Large intestine (tissue), 3 donors: ENCODE measurements around the gene TRIB2. TPM values are rescaled to one million over a fixed set of nuclear protein-coding genes. Genes with fewer than 3 reads are reported as not detected.

Source experiments
- DNase-seq, 2 donors: peaks; one replicate each; pipeline versions ENCODE4 v3.0.0 to v3.0.0-alpha.2; 2013
- H3K27ac ChIP-seq: one replicate; pipeline ENCODE4 v1.5.1; 2013; ENCODE audit warnings: low read length
- H3K27me3 ChIP-seq: 2 replicates; pipeline ENCODE4 v1.6.1; 2013; ENCODE audit warnings: low read length; ENCODE audit not compliant: control insufficient read depth, insufficient read depth
- H3K36me3 ChIP-seq: 2 replicates; pipeline ENCODE4 v1.6.1; 2013; ENCODE audit warnings: low read length; ENCODE audit not compliant: control insufficient read depth, insufficient read depth
- H3K4me1 ChIP-seq: one replicate; pipeline ENCODE4 v1.6.1; 2013; ENCODE audit warnings: low read length; ENCODE audit not compliant: control insufficient read depth, insufficient read depth
- H3K4me3 ChIP-seq: one replicate; pipeline ENCODE4 v1.5.1; 2013; ENCODE audit warnings: low read length
- H3K9me3 ChIP-seq: one replicate; pipeline ENCODE4 v1.6.1; 2013; ENCODE audit warnings: mild to moderate bottlenecking, low read depth, low read length, moderate library complexity; ENCODE audit not compliant: control insufficient read depth
- WGBS: methylation state at CpG from one replicate; pipeline ENCODE4 v1.1.5; 2013; ENCODE audit warnings: low lambda C conversion rate; ENCODE audit not compliant: insufficient coverage; 5-methylcytosine and 5-hydroxymethylcytosine counted together
- polyA plus RNA-seq: library from polyadenylated mRNA; unstranded; fragments of 120-200 nt; gene quantifications from one replicate; pipeline ENCODE4 v1.2.1, GENCODE V29; 2013

The TRIB2 gene
- polyA plus RNA-seq, 1 donor, result 26.7 TPM

- H3K36me3 ChIP-seq, result peaks cover 9% of the 10 kb centered on the region
- DNase-seq, result no peak
- peak overlapping the region; percentile 67 for H3K27ac ChIP-seq
- H3K4me1 ChIP-seq, result no peaks in the 10 kb centered on the region
- H3K27me3 ChIP-seq, result peaks cover 48% of the 10 kb centered on the region
- no peaks in the 10 kb centered on the region for H3K9me3 ChIP-seq
- H3K4me3 ChIP-seq, result peak overlapping the region; percentile 66
- WGBS, result 100% methylated on average over 1 of the region's 9 CpGs
Observed at GRCh38 chr2:12719400-12720277, 2.9 kb downstream of the TRIB2 start.

DNA sequence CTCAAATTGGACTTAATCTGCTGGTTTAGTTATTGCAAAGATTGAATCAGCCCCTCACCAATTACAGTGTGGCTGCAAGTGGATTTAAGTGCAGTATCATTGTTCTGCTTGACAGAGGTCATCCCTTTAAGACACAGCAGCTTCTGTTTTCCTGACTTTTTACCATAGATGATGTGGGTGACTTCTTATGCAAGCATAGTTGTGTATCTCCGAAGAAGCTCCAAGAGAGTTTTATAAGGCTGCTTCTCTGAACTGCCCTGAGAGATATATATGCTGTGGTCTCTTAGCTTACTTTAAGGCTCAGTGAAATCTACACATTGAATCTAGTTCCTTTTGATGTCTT lies 3.5 kb downstream of the TRIB2 start:
- peak overlapping the region; percentile 0 for H3K27ac ChIP-seq
- no CpG with 5 or more reads among the region's 1 CpG for WGBS

GRCh38 chr2:12720754-12721378 lies 4.1 kb downstream of the TRIB2 start:
- WGBS, result no CpG with 5 or more reads among the region's 2 CpGs
- no peaks in the 10 kb centered on the region for H3K4me1 ChIP-seq
- H3K9me3 ChIP-seq, result no peaks in the 10 kb centered on the region
- peaks cover 41% of the 10 kb centered on the region for H3K27me3 ChIP-seq
- H3K4me3 ChIP-seq, result peak overlapping the region; percentile 66
- H3K27ac ChIP-seq, result no peak overlapping the region
- no peak for DNase-seq
- H3K36me3 ChIP-seq, result peaks cover 13% of the 10 kb centered on the region

More for the DNA sequence above, 3.5 kb downstream of the TRIB2 start:
- Histone ChIP-seq H3K36me3 (peaks cover 13% of the 10 kb centered on the region), H3K9me3 (no peaks in the 10 kb centered on the region), H3K27me3 (peaks cover 47% of the 10 kb centered on the region), H3K4me1 (no peaks in the 10 kb centered on the region), H3K4me3 (peak overlapping the region; percentile 66)
- no peak for DNase-seq

DNA sequence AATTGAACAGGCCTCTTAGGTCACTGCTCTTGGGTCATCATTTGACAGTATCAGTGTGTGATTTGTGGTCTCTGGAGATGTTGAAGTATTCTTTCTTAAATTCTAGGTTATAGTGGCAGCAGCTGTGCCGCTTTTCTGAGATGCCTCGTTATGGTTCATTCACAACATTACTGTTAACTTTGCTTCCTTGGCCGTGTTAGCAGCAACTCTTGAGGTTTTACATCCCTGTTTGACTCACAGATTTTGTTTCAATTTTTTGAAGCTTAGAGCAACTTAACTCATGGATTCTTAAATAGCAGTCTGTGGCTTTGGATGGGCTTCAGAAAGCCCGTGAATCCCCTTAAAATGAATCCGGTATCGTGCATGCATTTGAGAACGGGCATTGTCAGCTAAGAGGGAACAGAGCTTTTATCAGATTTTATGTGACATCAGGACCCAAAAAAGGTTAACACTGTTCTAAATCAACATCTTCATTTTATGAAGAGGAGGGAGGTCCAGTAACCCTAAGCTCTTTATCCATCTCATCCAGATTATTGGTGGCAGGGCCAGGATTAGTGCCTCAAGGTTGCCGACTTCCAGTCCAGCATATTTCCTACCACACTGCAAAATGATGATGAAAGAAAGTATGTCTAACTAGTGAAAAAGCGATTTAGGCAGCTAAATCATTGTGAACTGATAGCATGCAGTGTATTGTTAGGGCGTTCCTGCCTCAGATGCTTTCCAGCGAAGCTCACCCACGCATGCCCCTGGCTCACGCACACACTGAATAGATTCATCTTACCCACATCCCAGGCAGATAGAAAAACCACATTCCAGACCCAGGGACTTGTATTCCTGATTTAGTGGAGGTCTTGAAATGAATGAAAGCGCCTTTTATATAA lies 5.1 kb downstream of the TRIB2 start:
- Histone ChIP-seq H3K36me3 (peaks cover 17% of the 10 kb centered on the region), H3K4me1 (no peaks in the 10 kb centered on the region), H3K27me3 (peaks cover 35% of the 10 kb centered on the region), H3K9me3 (no peaks in the 10 kb centered on the region), H3K27ac (no peak overlapping the region), H3K4me3 (peak overlapping the region; percentile 66)
- WGBS, result no CpG with 5 or more reads among the region's 14 CpGs
- no peak for DNase-seq

DNA sequence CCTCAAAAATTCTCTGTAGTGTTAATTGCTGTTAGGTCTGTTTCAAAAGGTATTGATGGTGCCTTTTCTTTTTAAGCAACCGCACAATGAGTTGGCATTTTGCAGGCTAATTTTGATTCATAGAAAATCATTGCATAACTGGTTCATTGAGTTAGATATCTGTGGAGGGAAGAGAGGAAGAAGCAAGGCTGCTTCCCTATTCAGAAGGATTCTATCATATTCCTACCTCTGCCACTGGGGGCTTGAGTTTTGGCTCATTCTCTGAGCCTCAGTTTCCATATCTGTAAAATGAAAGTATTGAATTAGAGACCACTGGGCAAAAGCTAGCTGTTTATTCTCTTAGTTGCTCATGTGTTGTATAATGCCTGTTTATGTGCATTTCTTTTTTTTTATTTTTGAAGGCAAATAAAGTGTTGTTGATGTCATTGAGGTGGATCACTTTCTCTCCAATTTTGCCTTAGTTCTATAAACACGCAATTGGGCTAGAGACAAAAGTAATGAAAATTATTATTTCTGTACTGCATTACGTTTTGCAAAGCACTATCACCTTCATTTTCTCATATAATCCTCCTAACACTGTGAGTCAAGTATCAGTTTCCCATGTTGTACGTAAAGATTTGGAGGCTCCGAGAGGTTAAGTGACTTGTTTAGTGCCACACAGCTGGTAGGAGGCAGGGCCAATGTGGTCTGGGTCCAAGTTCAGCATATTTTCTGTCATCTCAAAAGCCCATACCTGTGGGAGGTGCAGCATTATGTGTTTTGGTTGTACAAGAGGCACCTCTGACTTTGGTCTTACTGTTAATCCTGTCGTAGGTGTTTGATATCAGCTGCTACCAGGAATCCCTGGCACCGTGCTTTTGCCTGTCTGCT lies 5.9 kb downstream of the TRIB2 start:
- H3K27ac ChIP-seq, result no peak overlapping the region

GRCh38 chr2:12723736-12724463 lies 7.2 kb downstream of the TRIB2 start:
- no CpG with 5 or more reads among the region's 8 CpGs for WGBS
- H3K4me1 ChIP-seq, result peaks cover 5% of the 10 kb centered on the region
- no peaks in the 10 kb centered on the region for H3K9me3 ChIP-seq
- no peak for DNase-seq
- no peak overlapping the region for H3K4me3 ChIP-seq
- peaks cover 14% of the 10 kb centered on the region for H3K27me3 ChIP-seq
- H3K27ac ChIP-seq, result no peak overlapping the region
- H3K36me3 ChIP-seq, result peaks cover 27% of the 10 kb centered on the region

More for the DNA sequence above, 5.9 kb downstream of the TRIB2 start:
- peaks cover 22% of the 10 kb centered on the region for H3K36me3 ChIP-seq
- H3K4me1 ChIP-seq, result peaks cover 4% of the 10 kb centered on the region
- 80% methylated on average over 1 of the region's 7 CpGs for WGBS
- H3K9me3 ChIP-seq, result no peaks in the 10 kb centered on the region
- H3K4me3 ChIP-seq, result no peak overlapping the region
- DNase-seq, result no peak
- H3K27me3 ChIP-seq, result peaks cover 26% of the 10 kb centered on the region

DNA sequence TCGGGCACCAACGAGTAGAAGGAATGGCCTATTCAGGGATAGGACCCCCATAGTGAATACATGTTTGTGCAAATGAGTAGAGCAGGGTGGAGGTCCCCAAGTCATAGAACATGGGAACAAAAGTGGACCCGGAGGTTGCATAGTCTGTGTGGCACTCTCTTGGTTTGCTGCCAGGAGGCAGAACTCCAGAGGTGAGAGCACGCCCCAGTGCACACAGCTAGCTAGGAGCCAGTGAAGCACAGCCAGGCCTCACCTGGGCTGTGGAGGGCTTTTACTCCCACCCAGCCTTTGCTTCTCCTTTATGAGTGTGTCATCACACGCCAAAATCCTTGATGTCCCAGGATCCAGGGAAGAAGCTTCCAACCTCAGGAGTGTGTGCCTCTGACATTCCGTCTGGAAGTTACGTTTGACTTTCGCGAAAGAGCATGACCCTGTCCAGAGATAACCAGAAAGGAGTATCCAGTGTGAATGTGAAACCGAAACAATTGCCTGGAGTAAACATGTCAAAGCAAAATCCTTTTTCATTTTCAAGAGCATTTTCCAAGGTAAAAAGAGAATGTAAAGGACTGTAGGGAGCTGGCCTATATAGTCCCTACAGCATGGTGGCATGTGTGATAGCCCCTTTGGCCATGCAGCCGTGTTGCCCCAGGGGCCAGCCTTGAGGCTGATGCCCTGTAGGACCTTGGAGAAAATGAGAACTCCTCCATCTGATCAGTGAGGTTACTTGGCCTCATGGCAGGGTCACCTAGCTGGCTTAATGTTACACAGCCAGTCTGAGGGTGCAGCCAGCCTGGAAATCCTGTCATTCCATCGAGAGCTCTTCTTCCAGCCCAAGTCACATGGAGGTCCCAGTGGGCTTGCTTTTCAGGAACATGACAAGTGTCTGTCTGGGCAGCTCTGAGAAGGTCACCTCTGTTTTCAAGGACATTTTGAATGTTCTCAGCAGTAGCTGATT lies 8.8 kb downstream of the TRIB2 start:
- Histone ChIP-seq H3K4me1 (peaks cover 5% of the 10 kb centered on the region), H3K27ac (no peak overlapping the region), H3K4me3 (no peak overlapping the region), H3K27me3 (peaks cover 2% of the 10 kb centered on the region), H3K9me3 (no peaks in the 10 kb centered on the region), H3K36me3 (peaks cover 35% of the 10 kb centered on the region)
- 89% methylated on average over 3 of the region's 12 CpGs for WGBS
- no peak for DNase-seq

GRCh38 chr2:12726271-12726670 lies 9.5 kb downstream of the TRIB2 start:
- peaks cover 5% of the 10 kb centered on the region for H3K4me1 ChIP-seq

More at GRCh38 chr2:12726271-12726670, 9.5 kb downstream of the TRIB2 start:
- peaks cover 38% of the 10 kb centered on the region for H3K36me3 ChIP-seq
- H3K27me3 ChIP-seq, result peaks cover 2% of the 10 kb centered on the region
- H3K27ac ChIP-seq, result no peak overlapping the region
- no peak for DNase-seq
- no peaks in the 10 kb centered on the region for H3K9me3 ChIP-seq
- no peak overlapping the region for H3K4me3 ChIP-seq
- WGBS, result no CpG with 5 or more reads among the region's 2 CpGs
